Cardiac septum (tissue), 1 donor: ENCODE measurements around the gene SETDB1. TPM values are rescaled to one million over a fixed set of nuclear protein-coding genes. Genes with fewer than 3 reads are reported as not detected.

Experiments
- DNase-seq: peaks from one replicate; pipeline ENCODE4 v3.0.0-alpha.2; 2020; ENCODE audit warnings: low spot score
- intact Hi-C: fragments of 100-400 bp; cut with DNase I; formaldehyde crosslinking; loops from one replicate; pipeline ENCODE4 v1.14.0; 2022
- total RNA-seq: library from RNA; stranded (reverse); fragmentation: NEBNext Ultra II Directional; extraction: Animal tissue kit (Norgen Biotek cat#: 25700); gene quantifications from one replicate; pipeline ENCODE4 v1.2.1, GENCODE V29; 2021
- donor health status: DM: no; HTN: no; CAD: no.

The SETDB1 gene
- total RNA-seq, 1 donor from 2014 or later, result 15.5 TPM

DNA sequence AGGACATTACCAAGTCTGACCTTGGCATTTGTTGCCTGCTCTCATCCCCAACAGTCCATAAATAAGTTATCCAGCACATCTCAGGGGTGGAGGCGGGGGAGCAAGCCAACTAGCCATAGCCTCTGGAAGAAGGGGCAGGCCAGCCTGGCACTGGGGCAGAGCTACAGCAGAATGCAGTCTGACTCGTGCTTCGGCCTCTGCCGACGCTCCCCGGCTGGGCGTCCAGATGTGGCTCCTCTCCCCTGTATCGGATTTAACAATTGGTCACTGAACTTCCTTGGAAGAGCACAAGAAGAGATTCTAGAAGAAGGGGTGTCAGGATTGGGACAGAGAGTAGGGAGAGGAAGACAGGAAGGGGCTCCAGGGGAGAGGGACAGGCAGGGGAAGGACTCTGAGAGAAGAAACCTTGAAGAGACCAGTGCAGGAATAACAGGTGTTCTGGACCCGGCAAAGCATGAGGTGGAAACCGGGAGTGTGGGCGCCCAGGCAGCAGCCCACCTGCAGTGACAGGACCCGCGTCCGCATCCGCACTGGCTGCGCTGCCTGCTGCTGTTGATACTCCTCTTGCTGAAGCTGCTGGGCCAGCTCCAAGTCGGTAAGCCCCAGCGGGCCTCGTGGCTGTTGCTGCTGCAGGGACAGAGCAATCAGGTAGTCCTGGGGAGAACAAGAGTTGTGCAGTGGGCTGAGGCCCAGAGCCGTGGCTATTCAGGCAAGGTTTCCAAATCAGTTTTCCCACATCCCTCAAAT, 71.1 kb downstream of the SETDB1 start:
- intact Hi-C loops, result loop anchor here (10.0 kb wide), 1 partner anchor 532 kb away; no protein-coding TSS in a partner anchor
- no peak for DNase-seq

DNA sequence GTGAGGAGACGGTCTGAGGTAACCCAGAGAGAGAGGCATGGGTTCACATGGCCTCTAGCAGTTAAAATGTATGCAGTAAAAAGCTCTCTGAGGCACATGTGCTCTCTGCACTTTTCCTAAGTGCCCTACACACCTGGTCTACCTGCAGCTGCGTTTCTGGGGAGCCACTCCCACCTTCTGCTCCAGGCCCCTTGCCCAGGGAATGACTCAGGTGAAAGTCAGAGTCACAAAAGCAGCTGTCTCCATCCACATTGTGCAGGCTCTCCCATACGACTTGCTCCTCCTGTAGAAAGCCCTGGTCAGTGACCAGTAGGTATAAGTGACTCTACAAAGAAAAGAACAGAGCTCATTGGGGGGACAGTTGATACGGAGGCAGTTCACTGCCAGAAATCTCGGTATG, 71.8 kb downstream of the SETDB1 start:
- no peak for DNase-seq
- intact Hi-C loops, result loop anchor here (10.0 kb wide), 1 partner anchor 533 kb away; no protein-coding TSS in a partner anchor

DNA sequence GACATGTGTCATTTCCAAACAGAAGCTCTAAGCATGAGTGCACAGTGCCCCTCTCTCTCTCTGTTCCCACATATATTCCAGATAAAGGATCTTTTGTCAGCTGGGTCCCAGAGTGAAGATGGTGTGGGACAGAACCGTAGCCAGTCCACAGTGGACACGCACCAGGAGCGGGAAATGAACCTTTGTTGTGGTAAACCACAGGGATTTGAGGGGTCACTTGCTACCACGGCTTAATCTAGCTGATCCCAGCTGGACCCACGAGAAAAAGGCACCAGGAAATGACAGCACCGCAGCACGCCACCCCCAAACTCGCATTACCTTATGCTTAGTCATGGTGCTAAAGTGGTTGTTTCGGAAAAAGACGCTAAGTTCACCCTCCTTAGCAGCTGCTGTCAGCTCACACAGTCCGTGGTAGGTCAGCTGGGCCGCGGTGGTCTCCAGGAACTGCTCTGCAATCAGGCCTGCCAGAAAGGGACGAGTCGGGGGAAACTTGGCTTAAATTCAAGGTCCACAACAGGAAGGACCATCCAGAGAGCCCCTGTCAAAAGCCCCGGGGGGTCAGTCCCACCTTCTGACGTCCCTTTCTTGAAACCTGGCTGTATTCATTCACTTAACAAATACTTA, 73.0 kb downstream of the SETDB1 start:
- DNase-seq, result no peak
- intact Hi-C loops, result loop anchor here (10.0 kb wide), 1 partner anchor 534 kb away; no protein-coding TSS in a partner anchor

DNA sequence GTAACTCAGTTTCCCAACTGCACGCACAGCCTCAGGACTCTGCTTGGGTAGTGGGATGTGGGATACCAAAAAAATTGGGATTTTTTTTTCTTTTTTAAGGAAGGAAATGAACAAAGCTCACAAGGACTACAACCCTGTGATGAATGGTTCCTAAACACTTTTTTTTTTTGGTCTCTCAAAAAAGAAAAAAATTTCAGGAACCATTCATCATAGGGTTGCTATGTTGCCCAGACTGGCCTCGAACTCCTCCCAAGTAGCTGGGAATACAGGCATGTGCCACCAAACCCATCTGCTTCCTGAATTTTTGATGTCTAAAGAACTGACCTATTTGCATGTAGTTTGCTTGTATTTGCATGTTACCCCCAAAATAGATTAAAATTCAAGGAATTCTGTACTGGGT, 73.8 kb downstream of the SETDB1 start:
- DNase-seq, result no peak
- intact Hi-C loops, result loop anchor here (10.0 kb wide), 1 partner anchor 535 kb away; no protein-coding TSS in a partner anchor

DNA sequence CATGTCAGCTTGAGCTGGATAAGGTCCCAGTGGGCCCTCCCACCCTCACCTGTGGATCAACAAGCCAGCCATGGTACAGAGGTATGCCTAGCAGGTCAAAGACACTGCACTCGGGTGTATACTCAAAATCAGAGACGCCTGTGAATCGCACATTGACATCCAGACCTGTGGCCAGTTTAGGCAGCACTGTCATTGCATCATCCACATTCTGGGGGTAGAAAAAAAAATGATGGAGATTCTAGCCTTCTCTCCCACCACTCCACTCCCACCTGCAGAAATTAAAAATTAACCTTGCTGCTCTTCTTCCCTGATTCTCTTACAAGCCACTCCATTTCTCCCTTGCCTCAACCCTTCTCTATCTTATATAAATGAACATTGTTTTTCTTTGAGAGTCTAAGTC, 74.2 kb downstream of the SETDB1 start:
- no peak for DNase-seq
- intact Hi-C loops, result no loop called here

DNA sequence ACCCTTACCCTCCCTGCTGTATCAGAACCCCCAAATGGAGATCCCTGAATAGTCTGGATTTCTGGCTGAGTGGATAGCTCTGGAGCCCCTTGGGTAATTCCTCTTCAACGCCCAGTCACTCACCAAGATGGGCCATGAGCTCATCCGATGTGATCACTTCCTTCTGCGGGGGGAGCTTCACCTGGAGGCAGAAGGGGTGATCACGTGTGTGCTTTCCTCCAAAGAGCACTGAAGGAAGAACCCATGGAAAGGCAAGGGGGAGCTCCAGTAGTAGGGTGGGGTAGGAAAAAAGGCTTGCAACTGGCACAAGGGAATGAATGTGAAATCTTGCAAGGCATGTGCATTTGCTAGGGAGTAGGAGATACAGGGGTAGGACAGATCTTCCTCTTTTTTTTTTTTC, 75.4 kb downstream of the SETDB1 start:
- no peak for DNase-seq
- intact Hi-C loops, result no loop called here

DNA sequence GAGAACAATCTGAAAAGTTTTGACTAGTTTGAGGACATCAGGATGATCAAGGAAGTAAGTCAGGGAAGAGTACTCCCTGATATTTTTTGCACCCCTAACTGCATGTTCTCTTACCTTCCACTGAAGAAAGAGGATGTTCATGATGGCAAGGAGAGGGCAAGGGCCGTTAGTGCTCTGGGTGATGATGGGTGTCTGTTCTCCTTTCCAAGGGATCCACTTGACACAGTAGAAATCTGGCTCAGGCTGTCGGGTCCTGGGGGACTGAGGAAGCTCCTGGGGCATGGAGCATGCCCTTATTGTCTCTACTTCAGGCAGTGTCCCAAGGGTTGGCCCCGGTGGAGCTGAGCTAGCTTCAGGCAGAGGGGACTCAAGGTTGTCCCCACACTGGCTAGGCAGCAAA, 75.9 kb downstream of the SETDB1 start:
- no peak for DNase-seq
- intact Hi-C loops, result no loop called here

DNA sequence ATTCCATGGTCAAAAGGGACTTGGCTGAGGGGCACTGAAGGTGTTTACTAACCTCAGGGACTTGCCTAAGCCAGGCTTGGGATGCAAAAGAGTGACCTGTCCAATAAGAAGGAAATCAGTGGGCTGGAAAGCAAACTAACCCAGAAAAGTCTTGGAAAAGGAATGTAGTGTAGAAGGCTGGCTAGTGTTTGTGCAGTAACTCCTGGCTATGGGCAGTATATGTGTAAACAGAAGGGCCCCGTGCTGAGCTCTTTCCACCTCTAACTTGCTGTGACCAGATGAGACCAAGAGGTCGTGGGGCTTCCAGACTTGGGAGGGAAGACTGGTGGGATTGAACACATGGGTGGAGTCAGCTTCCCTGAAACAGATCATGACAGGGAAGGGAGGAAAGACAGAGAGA, 76.4 kb downstream of the SETDB1 start:
- intact Hi-C loops, result no loop called here

DNA sequence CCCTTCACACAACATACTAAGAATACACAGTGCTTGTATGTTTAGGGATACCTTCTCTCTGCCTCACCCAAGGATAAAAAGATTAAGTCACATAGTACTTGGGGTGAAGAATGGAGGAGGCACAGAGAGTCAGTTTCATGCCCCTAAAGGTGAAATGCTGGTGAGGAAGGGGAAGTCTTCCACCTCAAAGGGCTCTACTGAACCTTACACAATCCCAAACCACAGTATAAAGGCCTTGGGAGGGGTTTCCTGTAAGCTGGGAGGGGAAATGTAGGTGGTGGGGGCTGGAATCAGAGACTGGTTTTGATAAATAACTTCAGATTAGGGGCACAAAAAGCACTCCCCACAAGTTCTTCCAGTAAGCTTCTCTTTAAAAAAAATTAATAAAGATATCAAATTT, 77.0 kb downstream of the SETDB1 start:
- no peak for DNase-seq
- intact Hi-C loops, result no loop called here

More for the DNA sequence above, 76.4 kb downstream of the SETDB1 start:
- DNase-seq, result no peak

DNA sequence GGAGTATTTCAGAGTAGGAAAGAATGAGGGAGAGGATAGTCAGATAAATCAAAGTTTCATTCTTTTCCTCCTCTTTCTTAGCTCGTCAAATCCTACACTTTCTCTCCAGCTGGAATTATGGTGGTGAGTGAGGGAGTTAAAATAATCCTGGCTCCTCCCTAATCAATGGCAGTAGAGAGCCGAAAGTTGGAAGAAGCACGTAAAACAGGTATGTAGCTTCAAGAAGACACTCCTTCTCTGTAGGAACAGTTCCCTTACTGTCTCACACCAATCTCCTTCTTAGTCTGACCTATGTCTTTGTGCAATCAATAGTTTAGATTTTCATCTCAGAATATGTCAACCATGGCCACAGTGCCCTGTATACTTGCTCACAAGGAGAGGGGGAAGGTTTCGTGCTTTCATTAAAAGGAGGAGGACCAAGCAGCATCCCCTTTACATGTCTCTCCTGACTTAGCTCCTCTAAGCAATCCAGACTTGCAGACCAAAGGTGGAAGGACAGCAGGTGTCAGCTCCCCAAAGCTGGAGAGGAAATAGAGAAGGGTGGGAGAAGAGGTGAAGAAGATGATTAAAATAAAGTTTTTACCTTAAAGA, 79.7 kb downstream of the SETDB1 start:
- intact Hi-C loops, result loop anchor here (2.0 kb wide), 2 partner anchors 27 to 53 kb away; partner anchors contain the start of gene CDC42SE1
- no peak for DNase-seq

DNA sequence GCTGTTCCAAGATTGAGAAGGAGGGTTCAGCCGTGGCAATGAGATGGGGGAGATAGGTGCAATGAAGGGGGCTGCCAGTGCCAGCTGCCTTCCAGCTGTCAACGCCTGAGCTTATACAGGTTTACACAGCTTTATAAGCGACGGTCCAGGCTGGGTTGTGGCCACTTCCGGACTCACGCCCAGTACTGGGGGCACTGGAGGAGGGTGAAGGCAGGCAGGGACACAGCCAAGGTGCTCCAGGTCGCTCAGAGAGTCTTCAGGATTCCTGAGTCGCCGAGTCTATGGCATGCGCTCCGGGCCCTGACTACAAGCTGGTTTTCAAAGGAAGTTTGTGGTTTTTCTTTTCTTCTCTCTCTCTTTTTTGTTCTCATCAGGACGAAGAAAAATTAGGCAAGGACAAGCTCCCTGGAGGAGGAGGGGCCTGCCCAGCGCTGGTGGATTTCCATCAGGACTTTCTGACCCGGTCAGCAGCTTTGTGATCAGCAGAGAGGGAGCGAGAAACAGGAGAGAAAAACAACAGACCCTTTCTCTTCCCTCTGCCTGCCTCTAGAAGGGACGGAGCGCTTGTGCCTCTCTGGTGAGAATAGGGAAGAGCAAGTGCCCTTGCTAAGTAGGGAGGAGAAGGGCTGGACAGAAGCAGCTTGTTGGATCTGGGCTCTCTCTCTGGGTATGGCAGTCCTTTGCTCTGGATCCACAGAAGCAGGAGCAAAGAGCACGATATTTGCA, 80.3 kb downstream of the SETDB1 start, which contains the start of gene MINDY1:
Gene MINDY1, minus strand, starts transcription at position 576 of the 726 bp plus-strand sequence. CDS start 4,285 bp downstream, outside the sequence.
- intact Hi-C loops, result loop anchor here (2.0 kb wide), 2 partner anchors 28 to 52 kb away; partner anchors contain the start of gene CDC42SE1
- peak; percentile 89 for DNase-seq

DNA sequence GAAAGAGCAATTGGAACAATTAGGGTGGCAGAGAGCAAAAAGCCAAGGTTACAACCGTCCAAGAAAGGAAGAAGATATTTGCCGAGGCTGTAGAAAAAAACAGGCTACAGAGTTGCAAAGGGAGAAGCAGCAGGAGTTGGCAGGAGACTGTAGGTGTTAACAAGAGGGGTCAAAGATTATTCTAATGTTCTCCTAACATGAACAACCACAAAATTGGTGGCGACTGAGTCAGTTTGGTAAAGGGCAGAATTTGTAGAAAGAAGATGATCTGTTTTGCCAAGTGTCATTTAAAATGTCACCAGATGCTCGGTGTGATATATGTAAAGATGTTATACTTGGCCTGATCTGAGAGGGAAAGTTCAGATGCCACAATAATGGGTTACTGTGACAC, 81.7 kb downstream of the SETDB1 start:
- DNase-seq, result no peak
- intact Hi-C loops, result loop anchor here (2.0 kb wide), 2 partner anchors 29 to 51 kb away; partner anchors contain the start of gene CDC42SE1

DNA sequence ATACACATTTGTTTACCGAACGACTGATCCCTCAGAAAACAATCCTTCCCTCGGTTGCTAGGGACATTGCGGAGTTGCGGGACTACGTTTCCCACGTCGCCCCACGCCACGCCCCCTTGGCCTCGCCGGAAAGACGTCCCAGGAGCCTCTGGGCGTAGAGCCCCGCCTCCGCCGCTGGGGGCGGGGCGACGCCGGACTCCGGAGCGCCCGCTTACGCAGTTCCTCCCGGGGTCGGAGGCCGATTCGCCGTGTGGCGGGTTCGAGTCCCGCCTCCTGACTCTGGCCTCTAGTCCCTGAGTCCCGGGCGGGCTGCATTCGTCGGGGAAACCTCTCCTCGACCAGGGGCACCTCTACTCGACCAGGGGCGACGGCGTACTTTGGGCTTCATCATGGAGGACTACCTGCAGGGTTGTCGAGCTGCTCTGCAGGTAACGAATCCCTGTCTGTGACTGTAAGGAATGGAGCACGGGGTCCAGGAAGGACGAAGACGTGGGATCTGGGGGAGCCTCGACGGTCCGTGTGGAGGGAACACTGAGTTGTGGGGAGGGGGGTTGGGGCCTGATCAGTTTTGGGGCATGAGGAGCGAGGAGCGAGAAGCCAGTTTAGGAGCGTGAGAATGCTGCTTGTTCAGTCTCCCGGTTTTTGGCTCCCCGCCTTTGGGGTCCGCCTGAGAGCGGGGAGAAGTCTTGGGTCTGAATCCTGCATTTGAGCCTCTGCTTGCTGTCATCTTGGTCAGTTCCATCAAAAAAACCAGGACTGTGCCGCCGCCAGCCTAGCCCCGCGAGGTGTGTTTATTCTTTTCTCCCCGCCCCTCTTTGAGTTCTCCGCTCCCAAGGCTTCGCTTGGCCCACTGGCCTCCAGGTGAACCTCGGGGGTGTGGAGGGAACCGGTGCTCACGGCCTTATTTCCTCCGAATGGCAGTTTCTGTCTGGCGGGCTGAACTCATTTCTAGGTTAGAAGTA, 82.4 kb downstream of the SETDB1 start, which contains the start of gene PRUNE1:
Gene PRUNE1, plus strand, starts transcription at position 206 of the 962 bp plus-strand sequence. Its CDS starts 184 bp downstream, at position 390.
- DNase-seq, result peak; percentile 98
- intact Hi-C loops, result no loop called here

DNA sequence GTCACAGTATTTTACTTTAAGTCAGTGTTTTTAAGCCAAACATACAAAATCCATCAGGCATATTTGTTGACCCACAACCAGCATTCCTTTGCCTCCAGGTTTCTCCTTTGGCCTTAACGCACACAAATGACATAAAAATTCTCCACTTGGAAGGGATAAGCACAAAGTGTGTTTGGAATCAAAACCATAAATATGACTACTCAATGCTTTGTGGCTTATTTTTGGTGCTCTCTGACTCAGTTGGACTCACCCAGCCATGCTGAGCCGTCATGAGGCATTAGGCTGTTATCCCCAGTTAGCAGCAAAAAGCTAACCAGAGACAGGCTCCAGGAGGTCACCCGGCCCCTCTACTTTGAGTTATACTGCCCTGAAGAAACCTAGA, 83.0 kb downstream of the SETDB1 start:
- DNase-seq, result no peak
- intact Hi-C loops, result no loop called here

DNA sequence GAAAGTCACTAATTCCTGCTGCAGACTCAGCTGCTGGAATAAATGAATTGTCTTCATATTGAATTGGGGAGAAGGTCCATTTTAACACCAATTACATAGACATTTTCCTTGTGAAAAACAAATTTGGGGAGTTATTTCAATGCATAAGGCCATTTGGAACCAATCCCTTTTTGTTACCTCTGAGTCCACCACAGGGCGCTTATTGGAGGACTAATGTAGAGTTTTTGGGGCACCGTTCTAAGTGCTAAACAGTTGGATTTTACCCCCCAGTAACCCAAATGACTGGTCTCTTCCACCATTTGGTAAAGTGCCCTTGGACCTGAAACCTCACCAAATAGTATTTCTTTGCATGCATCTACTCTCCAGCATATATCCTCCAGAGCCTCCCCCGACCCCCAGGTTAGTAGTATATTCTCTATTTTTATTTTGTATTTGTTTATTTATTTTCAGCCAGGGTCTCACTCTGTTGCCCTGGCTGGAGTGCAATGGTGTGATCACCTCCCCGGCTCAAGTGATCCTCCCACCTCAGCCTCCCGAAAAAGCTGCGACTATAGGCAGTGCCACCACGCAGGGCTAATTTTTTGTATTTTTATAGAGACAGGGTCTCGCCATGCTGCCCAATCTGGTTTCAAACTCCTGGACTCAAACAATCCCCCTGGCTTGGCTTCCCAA, 83.6 kb downstream of the SETDB1 start:
- intact Hi-C loops, result no loop called here
- DNase-seq, result no peak

DNA sequence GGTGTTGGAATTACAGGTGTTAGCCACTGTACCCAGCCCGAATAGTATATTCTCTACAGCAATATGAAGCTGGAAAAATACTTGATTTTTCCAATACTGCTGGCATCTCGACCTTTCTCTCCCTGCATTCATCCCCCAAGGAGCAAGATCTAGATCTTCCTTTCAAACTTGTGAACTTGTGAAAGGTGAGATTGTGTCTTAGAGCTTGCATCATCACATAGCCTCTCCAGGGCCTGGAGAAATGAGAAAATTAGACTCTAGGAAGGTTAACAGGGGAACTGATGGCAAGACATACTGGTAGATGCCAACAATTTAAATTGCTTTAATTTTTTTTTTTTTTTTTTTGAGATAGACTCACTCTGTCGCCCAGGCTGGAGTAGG, 84.2 kb downstream of the SETDB1 start:
- DNase-seq, result no peak
- intact Hi-C loops, result no loop called here

DNA sequence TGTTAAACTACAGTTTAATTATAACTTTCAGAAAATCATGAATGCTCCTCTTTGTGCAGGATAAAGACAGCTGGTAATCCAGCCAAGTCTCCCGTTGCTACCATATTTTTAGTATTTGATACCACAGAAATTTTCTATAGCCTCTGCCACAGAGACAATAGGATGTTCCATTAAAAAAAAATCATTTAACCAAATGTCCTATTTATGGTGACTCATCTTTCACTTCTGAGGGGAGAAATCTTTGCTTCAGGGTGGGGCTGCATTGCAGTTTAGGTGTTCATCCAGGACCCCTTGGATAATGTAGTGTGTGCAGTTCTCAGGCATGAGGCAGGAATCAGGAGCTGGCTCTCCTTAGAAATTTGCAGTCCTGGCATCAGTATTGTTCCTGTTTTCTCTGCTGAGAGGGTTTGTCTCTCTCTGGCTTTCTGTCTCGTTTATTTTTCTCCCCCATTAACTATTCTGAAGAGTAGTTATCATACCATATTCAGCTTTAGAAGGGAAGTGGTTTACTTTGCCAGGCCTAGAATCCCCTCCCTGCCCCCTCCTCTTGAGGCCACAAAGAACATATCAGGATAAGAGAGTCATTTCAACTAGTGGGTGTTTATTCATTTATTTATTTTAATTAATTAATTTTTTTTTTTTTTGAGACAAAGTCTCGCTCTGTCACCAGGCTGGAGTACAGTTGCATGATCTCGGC, 85.1 kb downstream of the SETDB1 start:
- intact Hi-C loops, result no loop called here
- no peak for DNase-seq
